SU-DHL-6 (cell line): Measurements from ENCODE around the gene CACNG8.

Source experiments
- EZH2phosphoT487 ChIP-seq: fragments of 200-600 bp; sonication (generic), shearing (Covaris generic); conservative IDR thresholded peaks from 2 replicates; pipeline ENCODE4 v1.6.1; 2018; ENCODE audit warnings: mild to moderate bottlenecking, antibody characterized with exemption, low read length, moderate library complexity, mixed read lengths
- TF ChIP-seq, protein P1 (sequence below): fragments of 200-600 bp; sonication (generic); IDR thresholded peaks from one replicate; pipeline ENCODE4 v1.5.1; 2017; ENCODE audit warnings: antibody characterized with exemption, mild to moderate bottlenecking, low read length, moderate library complexity; ENCODE audit not compliant: insufficient read depth, poor library complexity, severe bottlenecking

- TF ChIP-seq, protein P1, sequence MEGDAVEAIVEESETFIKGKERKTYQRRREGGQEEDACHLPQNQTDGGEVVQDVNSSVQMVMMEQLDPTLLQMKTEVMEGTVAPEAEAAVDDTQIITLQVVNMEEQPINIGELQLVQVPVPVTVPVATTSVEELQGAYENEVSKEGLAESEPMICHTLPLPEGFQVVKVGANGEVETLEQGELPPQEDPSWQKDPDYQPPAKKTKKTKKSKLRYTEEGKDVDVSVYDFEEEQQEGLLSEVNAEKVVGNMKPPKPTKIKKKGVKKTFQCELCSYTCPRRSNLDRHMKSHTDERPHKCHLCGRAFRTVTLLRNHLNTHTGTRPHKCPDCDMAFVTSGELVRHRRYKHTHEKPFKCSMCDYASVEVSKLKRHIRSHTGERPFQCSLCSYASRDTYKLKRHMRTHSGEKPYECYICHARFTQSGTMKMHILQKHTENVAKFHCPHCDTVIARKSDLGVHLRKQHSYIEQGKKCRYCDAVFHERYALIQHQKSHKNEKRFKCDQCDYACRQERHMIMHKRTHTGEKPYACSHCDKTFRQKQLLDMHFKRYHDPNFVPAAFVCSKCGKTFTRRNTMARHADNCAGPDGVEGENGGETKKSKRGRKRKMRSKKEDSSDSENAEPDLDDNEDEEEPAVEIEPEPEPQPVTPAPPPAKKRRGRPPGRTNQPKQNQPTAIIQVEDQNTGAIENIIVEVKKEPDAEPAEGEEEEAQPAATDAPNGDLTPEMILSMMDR, result no peak
- TF ChIP-seq EZH2phosphoT487, result no peak
Measured at GRCh38 chr19:53992815-53993214, 30.1 kb downstream of the CACNG8 start.
